NCI-H226 (cell line): ENCODE data around the gene SPINK7.

Experiments used
- DNase-seq: peaks from one replicate; pipeline ENCODE4 v3.0.0-alpha.2; 2015

Gene SPINK7

GRCh38 chr5:148347706-148348105 lies 35.5 kb downstream of the SPINK7 start:
- DNase-seq = no peak

GRCh38 chr5:148352696-148353095 lies 40.5 kb downstream of the SPINK7 start:
- no peak for DNase-seq

DNA sequence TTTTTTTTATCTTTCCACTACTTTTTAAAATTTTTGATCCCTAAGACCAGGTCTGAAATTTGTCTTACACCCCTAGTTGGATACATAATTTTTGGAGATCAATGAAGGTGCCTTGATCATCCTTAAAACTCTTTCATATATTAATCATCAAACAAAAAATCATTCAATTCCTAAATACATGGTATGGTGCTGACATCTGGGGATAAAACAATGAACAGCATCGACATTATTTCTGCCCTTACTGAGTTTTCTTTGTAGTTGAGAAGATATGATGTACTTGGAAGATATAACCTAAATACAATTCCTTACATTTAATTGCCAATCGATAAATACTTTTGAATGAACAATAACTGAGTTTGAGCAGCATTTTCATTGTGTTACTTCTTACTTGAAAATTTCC lies 41.4 kb downstream of the SPINK7 start:
- no peak for DNase-seq

- DNase-seq = no peak
Observed at GRCh38 chr5:148364343-148364742, 52.1 kb downstream of the SPINK7 start.
